Amniotic stem cell (primary cell): Measurements from ENCODE around the gene ANGPTL2.

ENCODE experiments used
- DNase-seq: peaks from one replicate; lab custom pipeline; 2025; lab: John Stamatoyannopoulos, UW

Gene ANGPTL2

GRCh38 chr9:127096208-127096607 lies 26.2 kb downstream of the ANGPTL2 start:
- no peak for DNase-seq

GRCh38 chr9:127095411-127095810 lies 27.0 kb downstream of the ANGPTL2 start:
- no peak for DNase-seq

GRCh38 chr9:127093319-127094020 lies 29.0 kb downstream of the ANGPTL2 start:
- DNase-seq, result no peak

GRCh38 chr9:127092041-127092608 lies 30.3 kb downstream of the ANGPTL2 start:
- no peak for DNase-seq

GRCh38 chr9:127091526-127091925 lies 30.9 kb downstream of the ANGPTL2 start:
- DNase-seq, result no peak

- DNase-seq, result no peak
Measured at GRCh38 chr9:127090341-127090985, 32.0 kb downstream of the ANGPTL2 start.

- DNase-seq, result no peak
Measured at GRCh38 chr9:127089631-127090081, 32.8 kb downstream of the ANGPTL2 start.

GRCh38 chr9:127088724-127089615 lies 33.5 kb downstream of the ANGPTL2 start:
- DNase-seq, result no peak

- DNase-seq, result no peak
Measured at GRCh38 chr9:127087836-127088235, 34.6 kb downstream of the ANGPTL2 start.

- no peak for DNase-seq
Measured at GRCh38 chr9:127087411-127087810, 35.0 kb downstream of the ANGPTL2 start.

GRCh38 chr9:127086771-127087170 lies 35.7 kb downstream of the ANGPTL2 start:
- no peak for DNase-seq

GRCh38 chr9:127085186-127085585 lies 37.2 kb downstream of the ANGPTL2 start:
- no peak for DNase-seq

- DNase-seq, result no peak
Measured at GRCh38 chr9:127084076-127085039, 38.1 kb downstream of the ANGPTL2 start.

- no peak for DNase-seq
Measured at GRCh38 chr9:127083138-127083980, 39.1 kb downstream of the ANGPTL2 start.

GRCh38 chr9:127081250-127082185 lies 40.9 kb downstream of the ANGPTL2 start:
- no peak for DNase-seq

GRCh38 chr9:127079446-127080140 lies 42.8 kb downstream of the ANGPTL2 start:
- no peak for DNase-seq

GRCh38 chr9:127078988-127079387 lies 43.4 kb downstream of the ANGPTL2 start:
- no peak for DNase-seq

GRCh38 chr9:127078336-127078735 lies 44.1 kb downstream of the ANGPTL2 start:
- no peak for DNase-seq

- no peak for DNase-seq
Measured at GRCh38 chr9:127077644-127077946, 44.8 kb downstream of the ANGPTL2 start.
